Endothelial cell of umbilical vein (primary cell): Measurements from ENCODE around the gene PRDM16. TPM values are rescaled to one million over a fixed set of nuclear protein-coding genes. Genes with fewer than 3 reads are reported as not detected.

Source experiments
- BruUV-seq: library from RNA; stranded (reverse); fragments of 400-500 nt; replicated peaks from 2 replicates; lab custom pipeline; 2021; lab: Mats Ljungman, UMichigan
- CTCF ChIA-PET: fragments of 300-600, 350-600 bp; sonication (Branson Sonifier 250); formaldehyde crosslinking; loops from one replicate; lab custom pipeline; 2021; ENCODE audit warnings: antibody characterized with exemption, inconsistent platforms; lab: Charles Lee
- POLR2A ChIA-PET: fragments of 300-600, 350-600 bp; sonication (Branson Sonifier 250); formaldehyde crosslinking; loops from one replicate; lab custom pipeline; 2021; ENCODE audit warnings: antibody characterized with exemption, inconsistent platforms; lab: Charles Lee
- DNase-seq: peaks from one replicate; pipeline ENCODE4 v3.0.0-alpha.2; 2011; ENCODE audit warnings: low read depth, low spot score
- FAIRE-seq: peaks from 2 replicates; lab custom pipeline; 2011; peaks lifted over from hg19 to GRCh38; lab: Jason Lieb, UNC
- H2AFZ ChIP-seq: 2 replicates; pipeline ENCODE4 v1.6.0; 2012; ENCODE audit warnings: low read depth, low read length, control low read depth, inconsistent platforms
- H3K27ac ChIP-seq: 2 replicates; pipeline ENCODE4 v1.5.1; 2011; ENCODE audit warnings: low read depth, mild to moderate bottlenecking, control low read depth, low read length, moderate library complexity; ENCODE audit not compliant: insufficient read depth
- H3K27me3 ChIP-seq, 2 experiments: 2 replicates each; pipeline versions ENCODE4 v1.6.0 to v1.6.1; 2011; ENCODE audit warnings: low read length in 2 of 2, mixed read lengths in 1 of 2; ENCODE audit not compliant: control insufficient read depth in 2 of 2, insufficient read depth in 2 of 2
- H3K36me3 ChIP-seq, 2 experiments: 2 replicates in 1 of 2; 3 replicates in 1 of 2; pipeline ENCODE4 v1.5.1; 2011; ENCODE audit warnings: low read length in 2 of 2, mild to moderate bottlenecking in 1 of 2, moderate library complexity in 1 of 2; ENCODE audit not compliant: control insufficient read depth in 2 of 2, insufficient read depth in 2 of 2; ENCODE audit errors: extremely low read depth in 1 of 2
- H3K4me1 ChIP-seq: 3 replicates; pipeline ENCODE4 v1.5.1; 2011; ENCODE audit warnings: mild to moderate bottlenecking, low read length; ENCODE audit not compliant: control insufficient read depth, insufficient read depth; ENCODE audit errors: extremely low read depth
- H3K4me2 ChIP-seq: 2 replicates; pipeline ENCODE4 v1.6.1; 2011; ENCODE audit warnings: low read length, control low read depth, mixed read lengths; ENCODE audit not compliant: insufficient read depth
- H3K4me3 ChIP-seq, 3 experiments: fragments of 200-600 bp in 1 of 3; sonication (generic), shearing (Covaris generic) in 1 of 3; replicated peaks in 1 of 3; 2 replicates each; pipeline ENCODE4 v1.5.1; 2011 to 2016; ENCODE audit warnings: control low read depth in 3 of 3, low read length in 3 of 3, mild to moderate bottlenecking in 2 of 3, inconsistent platforms in 1 of 3, low read depth in 1 of 3, moderate library complexity in 1 of 3; ENCODE audit not compliant: insufficient read depth in 1 of 3
- H3K79me2 ChIP-seq: 2 replicates; pipeline ENCODE4 v1.6.0; 2012; ENCODE audit warnings: low read length, inconsistent platforms; ENCODE audit not compliant: control insufficient read depth, insufficient read depth
- H3K9ac ChIP-seq: replicated peaks from 2 replicates; pipeline ENCODE3; 2011; ENCODE audit warnings: low read length, control low read depth; ENCODE audit not compliant: insufficient read depth; ENCODE audit errors: extremely low read depth
- H3K9me1 ChIP-seq: replicated peaks from 3 replicates; pipeline ENCODE4 v1.6.0; 2011; ENCODE audit warnings: mild to moderate bottlenecking, low read length; ENCODE audit not compliant: control insufficient read depth, insufficient read depth; ENCODE audit errors: extremely low read depth
- H3K9me3 ChIP-seq: replicated peaks from 2 replicates; pipeline ENCODE4 v1.5.1; 2012; ENCODE audit warnings: low read length, inconsistent platforms; ENCODE audit not compliant: control insufficient read depth, insufficient read depth
- H4K20me1 ChIP-seq: replicated peaks from 2 replicates; pipeline ENCODE3; 2011; ENCODE audit warnings: mild to moderate bottlenecking, low read length; ENCODE audit not compliant: control insufficient read depth, insufficient read depth; ENCODE audit errors: extremely low read depth
- CTCF ChIP-seq, 2 donors: IDR thresholded peaks; 1 replicate in 1 of 2; 2 replicates in 1 of 2; pipeline ENCODE4 v1.5.1; 2011; ENCODE audit warnings: low read length in 2 of 2, mild to moderate bottlenecking in 2 of 2, moderate library complexity in 2 of 2, control low read depth in 1 of 2, inconsistent platforms in 1 of 2, low read depth in 1 of 2; ENCODE audit not compliant: insufficient read depth in 1 of 2; ENCODE audit errors: extremely low read depth in 1 of 2
- EZH2 ChIP-seq: IDR thresholded peaks from 2 replicates; pipeline ENCODE4 v1.6.1; 2012; ENCODE audit warnings: borderline replicate concordance, low read depth, mild to moderate bottlenecking, moderate library complexity, low read length, inconsistent platforms; ENCODE audit not compliant: severe bottlenecking
- FOS ChIP-seq: IDR thresholded peaks from 2 replicates; pipeline ENCODE4 v1.6.1; 2011; ENCODE audit warnings: mild to moderate bottlenecking, low read length, moderate library complexity, borderline replicate concordance; ENCODE audit not compliant: insufficient read depth
- GATA2 ChIP-seq: IDR thresholded peaks from 2 replicates; pipeline ENCODE4 v1.7.0; 2011; ENCODE audit warnings: low read depth, mild to moderate bottlenecking, moderate library complexity, mixed read lengths, low read length; ENCODE audit not compliant: insufficient read length, insufficient read depth
- JUN ChIP-seq: IDR thresholded peaks from 2 replicates; pipeline ENCODE4 v1.6.1; 2011; ENCODE audit warnings: borderline replicate concordance, low read depth; ENCODE audit not compliant: insufficient read length, insufficient read depth
- MYC ChIP-seq: IDR thresholded peaks from one replicate; pipeline ENCODE4 v1.6.1; 2011; ENCODE audit warnings: mild to moderate bottlenecking, low read depth, low read length
- POLR2AphosphoS5 ChIP-seq: IDR thresholded peaks from 2 replicates; pipeline ENCODE4 v1.6.1; 2012; ENCODE audit warnings: low read depth, mild to moderate bottlenecking, control low read depth, low read length, moderate library complexity; ENCODE audit not compliant: insufficient read depth
- dilution Hi-C: fragments of 300-500 bp; cut with MboI; formaldehyde crosslinking; loops from one replicate; pipeline ENCODE4 v1.15.0; 2019; ENCODE audit warnings: low sequenced_read_pairs; ENCODE audit not compliant: extremely low pct_ligation_motif_present
- intact Hi-C: fragments of 100-400 bp; cut with micrococcal nuclease; formaldehyde crosslinking; loops from one replicate; pipeline ENCODE4 v1.10.0; 2022
- polyA plus RNA-seq, 4 experiments: library from polyadenylated mRNA; depleted of rRNA in 3 of 4; stranded (reverse) in 3 of 4; unstranded in 1 of 4; fragments of >200 nt; gene quantifications; 2 replicates each; pipeline versions ENCODE4 v1.2.1 to v1.2.3, GENCODE V29; 2011 to 2012; ENCODE audit warnings: missing spikeins in 1 of 4
- total RNA-seq: library from RNA; stranded (reverse); gene quantifications from 2 replicates; pipeline ENCODE4 v1.2.3, GENCODE V29; 2021

Gene PRDM16
- total and polyA plus RNA-seq, 2 donors (not counting 3 experiments of a cell fraction or from before 2014, with no cell fraction given), result not detected

- H3K4me2 ChIP-seq, result no peak overlapping the region
- FAIRE-seq (no peak), DNase-seq (no peak)
- no peaks in the 10 kb centered on the region for H3K4me1 ChIP-seq
- no peaks in the 10 kb centered on the region for H3K9me1 ChIP-seq
- no peak overlapping the region for H2AFZ ChIP-seq
- POLR2A ChIA-PET, result no interaction called here
- CTCF ChIA-PET, result no interaction called here
- no peak overlapping the region for H3K27ac ChIP-seq
- no peak for TF ChIP-seq EZH2
- TF ChIP-seq MYC, result no peak
- no peak for TF ChIP-seq CTCF (IDR thresholded peaks at IDR 0.05; ENCODE audit: extremely low read depth in 1 of 2, insufficient read depth in 1 of 2, low read depth in 1 of 2, low read length in 2 of 2)
- TF ChIP-seq JUN, result no peak
- no peak for TF ChIP-seq GATA2
- TF ChIP-seq POLR2AphosphoS5, result no peak
- no peak for TF ChIP-seq FOS
- intact Hi-C loops, result no loop called here
- no peak overlapping the region for H3K4me3 ChIP-seq
- no peak overlapping the region for H3K9ac ChIP-seq
- no peaks in the 10 kb centered on the region for H3K36me3 ChIP-seq
- dilution Hi-C loops, result no loop called here
- no peaks in the 10 kb centered on the region for H3K27me3 ChIP-seq
- BruUV-seq, result no TSS peak
- H4K20me1 ChIP-seq, result no peaks in the 10 kb centered on the region
- peaks cover 4% of the 10 kb centered on the region for H3K9me3 ChIP-seq
- H3K79me2 ChIP-seq, result no peaks in the 10 kb centered on the region
These were observed 42.9 kb upstream of the PRDM16 start for GRCh38 chr1:3026124-3026523.
